IMR-90 (cell line): Measurements from ENCODE around the gene EIF1. TPM values are rescaled to one million over a fixed set of nuclear protein-coding genes. Genes with fewer than 3 reads are reported as not detected.

Source experiments
- ATAC-seq: fragments of 200-7000 bp; cut with Tn5 transposase; 2 replicates; pipeline ENCODE4 v1.9.1; 2020; ENCODE audit warnings: low read depth, mild to moderate bottlenecking, moderate library complexity
- BruUV-seq: library from RNA; stranded (reverse); fragments of 400-500 nt; replicated peaks from 2 replicates; lab custom pipeline; 2021; lab: Mats Ljungman, UMichigan
- CTCF ChIA-PET: fragments of 300-600 bp; formaldehyde crosslinking; extraction: SDS; loops from one replicate; lab custom pipeline; 2021; ENCODE audit warnings: antibody characterized with exemption; lab: Yijun Ruan, JAX
- POLR2A ChIA-PET: fragments of 300-600 bp; sonication (Branson Sonifier 250); formaldehyde crosslinking; loops from one replicate; lab custom pipeline; 2022; ENCODE audit warnings: antibody characterized with exemption; ENCODE audit not compliant: unreplicated experiment; lab: Charles Lee
- DNase-seq: peaks from one replicate; pipeline ENCODE4 v3.0.0; 2013
- H2AFZ ChIP-seq: replicated peaks from 2 replicates; pipeline ENCODE3; 2013; ENCODE audit warnings: low read length, mild to moderate bottlenecking; ENCODE audit not compliant: poor library complexity
- H2AK5ac ChIP-seq: 2 replicates; pipeline ENCODE4 v1.6.1; 2013; ENCODE audit warnings: low read depth, low read length, inconsistent platforms
- H2AK9ac ChIP-seq: replicated peaks from 2 replicates; pipeline ENCODE3; 2013; ENCODE audit warnings: mild to moderate bottlenecking, low read depth, low read length, moderate library complexity; ENCODE audit not compliant: poor library complexity
- H2BK120ac ChIP-seq: 2 replicates; pipeline ENCODE4 v1.6.1; 2013; ENCODE audit warnings: low read depth, low read length, inconsistent platforms
- H2BK15ac ChIP-seq: 3 replicates; pipeline ENCODE4 v1.6.1; 2013; ENCODE audit warnings: low read depth, low read length, inconsistent platforms
- H2BK20ac ChIP-seq: 2 replicates; pipeline ENCODE4 v1.6.1; 2013; ENCODE audit warnings: low read depth, mild to moderate bottlenecking, inconsistent platforms, low read length, moderate library complexity
- H2BK5ac ChIP-seq: 2 replicates; pipeline ENCODE4 v1.6.1; 2013; ENCODE audit warnings: mild to moderate bottlenecking, low read depth, low read length, inconsistent platforms; ENCODE audit not compliant: poor library complexity, severe bottlenecking
- H3K14ac ChIP-seq: replicated peaks from 2 replicates; pipeline ENCODE4 v1.6.1; 2013; ENCODE audit warnings: low read depth, low read length, inconsistent platforms
- H3K18ac ChIP-seq: 2 replicates; pipeline ENCODE4 v1.6.1; 2013; ENCODE audit warnings: low read depth, low read length, control low read depth
- H3K23ac ChIP-seq: 2 replicates; pipeline ENCODE4 v1.6.1; 2013; ENCODE audit warnings: low read depth, low read length, inconsistent platforms
- H3K27ac ChIP-seq: 2 replicates; pipeline ENCODE4 v1.5.1; 2013; ENCODE audit warnings: mild to moderate bottlenecking, control low read depth, low read length; ENCODE audit not compliant: insufficient read depth
- H3K27me3 ChIP-seq: 2 replicates; pipeline ENCODE4 v1.6.1; 2013; ENCODE audit warnings: low read length; ENCODE audit not compliant: control insufficient read depth, insufficient read depth
- H3K36me3 ChIP-seq: 2 replicates; pipeline ENCODE4 v1.6.1; 2013; ENCODE audit warnings: low read length, mixed read lengths; ENCODE audit not compliant: control insufficient read depth, insufficient read depth
- H3K4ac ChIP-seq: 2 replicates; pipeline ENCODE4 v1.6.1; 2013; ENCODE audit warnings: low read depth, low read length, inconsistent platforms
- H3K4me1 ChIP-seq: 2 replicates; pipeline ENCODE4 v1.6.1; 2013; ENCODE audit warnings: low read length, mixed read lengths; ENCODE audit not compliant: control insufficient read depth, insufficient read depth
- H3K4me2 ChIP-seq: 2 replicates; pipeline ENCODE4 v1.6.1; 2013; ENCODE audit warnings: low read depth, mild to moderate bottlenecking, control low read depth, low read length, moderate library complexity
- H3K4me3 ChIP-seq: 2 replicates; pipeline ENCODE4 v1.5.1; 2013; ENCODE audit warnings: low read depth, mild to moderate bottlenecking, control low read depth, low read length, moderate library complexity; ENCODE audit not compliant: insufficient read depth
- H3K56ac ChIP-seq: 2 replicates; pipeline ENCODE4 v1.6.1; 2013; ENCODE audit warnings: low read length, inconsistent platforms; ENCODE audit not compliant: insufficient read depth; ENCODE audit errors: extremely low read depth
- H3K79me1 ChIP-seq, 2 experiments: 2 replicates each; pipeline ENCODE4 v1.6.1; 2013; ENCODE audit warnings: low read length in 2 of 2, inconsistent platforms in 1 of 2, low read depth in 1 of 2
- H3K9ac ChIP-seq: 2 replicates; pipeline ENCODE4 v1.6.1; 2013; ENCODE audit warnings: low read depth, low read length, control low read depth
- H3K9me1 ChIP-seq: 2 replicates; pipeline ENCODE4 v1.6.1; 2013; ENCODE audit warnings: low read length, inconsistent platforms; ENCODE audit not compliant: insufficient read depth
- H3K9me3 ChIP-seq: 2 replicates; pipeline ENCODE4 v1.6.1; 2013; ENCODE audit warnings: low read length; ENCODE audit not compliant: control insufficient read depth, insufficient read depth
- H4K20me1 ChIP-seq: 2 replicates; pipeline ENCODE4 v1.6.1; 2013; ENCODE audit warnings: low read length, inconsistent platforms; ENCODE audit not compliant: insufficient read depth
- H4K5ac ChIP-seq: 2 replicates; pipeline ENCODE4 v1.6.1; 2013; ENCODE audit warnings: mild to moderate bottlenecking, low read depth, low read length, control low read depth
- H4K8ac ChIP-seq, 2 experiments: 2 replicates each; pipeline ENCODE4 v1.6.1; 2013; ENCODE audit warnings: low read depth in 2 of 2, low read length in 2 of 2, control low read depth in 1 of 2, inconsistent platforms in 1 of 2
- H4K91ac ChIP-seq: 2 replicates; pipeline ENCODE4 v1.6.1; 2013; ENCODE audit warnings: low read depth, low read length, inconsistent platforms; ENCODE audit not compliant: insufficient read depth
- BHLHE40 ChIP-seq: fragments of 150-350 bp; IDR thresholded peaks from 2 replicates; pipeline ENCODE4 v1.6.1; 2016; ENCODE audit warnings: mild to moderate bottlenecking, low read depth, low read length
- CEBPB ChIP-seq: IDR thresholded peaks from 2 replicates; pipeline ENCODE4 v1.6.1; 2012; ENCODE audit warnings: low read depth, low read length, improper control_type of control experiment
- CHD1 ChIP-seq: IDR thresholded peaks from 2 replicates; pipeline ENCODE4 v1.6.1; 2012; ENCODE audit warnings: low read depth, low read length, improper control_type of control experiment
- FOS ChIP-seq: fragments of 150-350 bp; IDR thresholded peaks from 2 replicates; pipeline ENCODE4 v1.6.1; 2016; ENCODE audit warnings: low read depth, low read length
- MAFK ChIP-seq: IDR thresholded peaks from 2 replicates; pipeline ENCODE4 v1.6.1; 2012; ENCODE audit warnings: low read depth, low read length, improper control_type of control experiment
- MAZ ChIP-seq: IDR thresholded peaks from 2 replicates; pipeline ENCODE4 v1.6.1; 2012; ENCODE audit warnings: low read depth, mild to moderate bottlenecking, low read length, improper control_type of control experiment, moderate library complexity, borderline replicate concordance
- MXI1 ChIP-seq: IDR thresholded peaks from 2 replicates; pipeline ENCODE4 v1.6.1; 2012; ENCODE audit warnings: low read depth, mild to moderate bottlenecking, low read length, moderate library complexity, borderline replicate concordance
- NFE2L2 ChIP-seq: fragments of 150-350 bp; IDR thresholded peaks from 2 replicates; pipeline ENCODE4 v1.6.1; 2016; ENCODE audit warnings: low read depth, mild to moderate bottlenecking, low read length
- RAD21 ChIP-seq: IDR thresholded peaks from 2 replicates; pipeline ENCODE4 v1.6.1; 2012; ENCODE audit warnings: low read length, improper control_type of control experiment
- RCOR1 ChIP-seq: IDR thresholded peaks from 2 replicates; pipeline ENCODE4 v1.6.1; 2012; ENCODE audit warnings: mild to moderate bottlenecking, low read length, improper control_type of control experiment; ENCODE audit not compliant: insufficient replicate concordance
- RFX5 ChIP-seq: IDR thresholded peaks from 2 replicates; pipeline ENCODE4 v1.8.0; 2012; ENCODE audit warnings: low read depth, mild to moderate bottlenecking, low read length, moderate library complexity
- SMC3 ChIP-seq: fragments of 150-350 bp; IDR thresholded peaks from 2 replicates; pipeline ENCODE4 v1.6.1; 2016; ENCODE audit warnings: low read depth, mild to moderate bottlenecking, antibody characterized with exemption, low read length, moderate library complexity
- WGBS, 2 experiments: methylation state at CpG; one replicate each; pipeline versions ENCODE4 v1.1.5 to v1.1.7; 2013; ENCODE audit warnings: missing lambda C conversion rate in 2 of 2; ENCODE audit not compliant: insufficient read length in 1 of 2; ENCODE audit errors: extremely low coverage in 2 of 2; 5-methylcytosine and 5-hydroxymethylcytosine counted together
- dilution Hi-C: fragments of 300-500 bp; cut with HindIII; formaldehyde crosslinking; loops from one replicate; pipeline ENCODE4 v1.14.3; 2018; ENCODE audit warnings: low sequenced_read_pairs; ENCODE audit not compliant: unreplicated experiment
- in situ Hi-C: fragments of 300-500 bp; cut with MboI; formaldehyde crosslinking; loops from 3 replicates; pipeline ENCODE4 v1.14.3; 2019; ENCODE audit warnings: low sequenced_read_pairs, inconsistent platforms, mixed read lengths
- intact Hi-C: fragments of 100-400 bp; cut with micrococcal nuclease; formaldehyde crosslinking; loops from 2 replicates; pipeline ENCODE4 v1.10.0; 2022
- polyA plus RNA-seq, 3 experiments: library from polyadenylated mRNA; depleted of rRNA; stranded (reverse); fragments of >200 nt; gene quantifications; 2 replicates each; pipeline ENCODE4 v1.2.3, GENCODE V29; 2012; ENCODE audit warnings: low replicate concordance in 1 of 3
- total RNA-seq: library from RNA; depleted of rRNA; stranded (reverse); fragments of >200 nt; gene quantifications from 2 replicates; pipeline ENCODE4 v1.2.3, GENCODE V29; 2012
- TF ChIP-seq, protein P1 (sequence below): conservative IDR thresholded peaks from 2 replicates; pipeline ENCODE4 v1.5.1; 2012; ENCODE audit warnings: mild to moderate bottlenecking, low read depth, low read length, improper control_type of control experiment
- TF ChIP-seq, protein P2 (sequence below): fragments of 150-350 bp; IDR thresholded peaks from 2 replicates; pipeline ENCODE4 v1.6.1; 2016; ENCODE audit warnings: low read depth, mild to moderate bottlenecking, low read length, moderate library complexity, borderline replicate concordance
- TF ChIP-seq, protein P3 (sequence below): fragments of 150-350 bp; IDR thresholded peaks from 2 replicates; pipeline ENCODE4 v1.6.1; 2017; ENCODE audit warnings: mild to moderate bottlenecking, antibody characterized with exemption, low read length, low read depth

Gene EIF1
- total and polyA plus RNA-seq, 2 of the 4 experiments (the other 2 are of a cell fraction), result 89.4 to 381 TPM

DNA sequence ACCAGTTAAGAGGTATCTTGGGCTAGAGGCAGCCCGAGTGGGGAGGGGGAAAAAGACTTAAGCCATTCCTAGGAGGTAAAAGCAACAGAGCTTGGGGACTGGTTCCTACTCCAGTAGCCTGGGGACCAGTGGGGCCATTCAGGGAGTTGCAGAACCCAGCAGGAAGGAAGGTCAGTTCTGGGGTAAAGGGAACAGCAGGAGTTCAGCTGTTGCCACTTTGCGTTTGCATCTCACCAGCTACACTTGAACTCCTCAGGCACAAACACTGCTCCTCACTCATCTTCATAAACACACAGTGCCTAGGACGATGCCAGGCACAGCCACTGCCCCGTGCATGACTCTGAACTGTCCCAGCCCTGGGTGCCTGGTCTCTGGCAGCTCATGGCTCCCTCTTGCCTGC, 41.8 kb downstream of the EIF1 start:
- ATAC-seq (no peak), DNase-seq (no peak)
- H2BK5ac ChIP-seq, result no peak overlapping the region
- no peaks in the 10 kb centered on the region for H3K36me3 ChIP-seq
- no peaks in the 10 kb centered on the region for H4K20me1 ChIP-seq
- no peaks in the 10 kb centered on the region for H3K9me3 ChIP-seq
- BruUV-seq, result no TSS peak
- no peak overlapping the region for H3K4me3 ChIP-seq
- no peak overlapping the region for H3K23ac ChIP-seq
- no peak overlapping the region for H2AK9ac ChIP-seq
- H3K27me3 ChIP-seq, result peaks cover 54% of the 10 kb centered on the region
- H4K91ac ChIP-seq, result no peak overlapping the region
- in situ Hi-C loops (loop anchor here (10.0 kb wide), 1 partner anchor 234 kb away; the partner anchor contains the start of gene CNP), dilution Hi-C loops (no loop called here), intact Hi-C loops (no loop called here)
- H3K4me2 ChIP-seq, result no peak overlapping the region
- H3K4ac ChIP-seq, result no peak overlapping the region
- no peaks in the 10 kb centered on the region for H3K4me1 ChIP-seq
- no peak overlapping the region for H4K5ac ChIP-seq
- no peak overlapping the region for H2AFZ ChIP-seq
- no peak overlapping the region for H2BK20ac ChIP-seq
- POLR2A ChIA-PET, result no interaction called here
- no peak overlapping the region for H3K27ac ChIP-seq
- H3K18ac ChIP-seq, result no peak overlapping the region
- H3K9me1 ChIP-seq, result no peaks in the 10 kb centered on the region
- no peak overlapping the region for H2BK15ac ChIP-seq
- no peak overlapping the region for H4K8ac ChIP-seq
- H3K9ac ChIP-seq, result no peak overlapping the region
- 17% methylated on average over 1 of the region's 4 CpGs; no CpG with 5 or more reads in 1 of the 2 experiments for WGBS, 2 experiments
- H3K56ac ChIP-seq, result no peak overlapping the region
- no peak overlapping the region for H2AK5ac ChIP-seq
- CTCF ChIA-PET, result no interaction called here
- TF ChIP-seq, protein P1, sequence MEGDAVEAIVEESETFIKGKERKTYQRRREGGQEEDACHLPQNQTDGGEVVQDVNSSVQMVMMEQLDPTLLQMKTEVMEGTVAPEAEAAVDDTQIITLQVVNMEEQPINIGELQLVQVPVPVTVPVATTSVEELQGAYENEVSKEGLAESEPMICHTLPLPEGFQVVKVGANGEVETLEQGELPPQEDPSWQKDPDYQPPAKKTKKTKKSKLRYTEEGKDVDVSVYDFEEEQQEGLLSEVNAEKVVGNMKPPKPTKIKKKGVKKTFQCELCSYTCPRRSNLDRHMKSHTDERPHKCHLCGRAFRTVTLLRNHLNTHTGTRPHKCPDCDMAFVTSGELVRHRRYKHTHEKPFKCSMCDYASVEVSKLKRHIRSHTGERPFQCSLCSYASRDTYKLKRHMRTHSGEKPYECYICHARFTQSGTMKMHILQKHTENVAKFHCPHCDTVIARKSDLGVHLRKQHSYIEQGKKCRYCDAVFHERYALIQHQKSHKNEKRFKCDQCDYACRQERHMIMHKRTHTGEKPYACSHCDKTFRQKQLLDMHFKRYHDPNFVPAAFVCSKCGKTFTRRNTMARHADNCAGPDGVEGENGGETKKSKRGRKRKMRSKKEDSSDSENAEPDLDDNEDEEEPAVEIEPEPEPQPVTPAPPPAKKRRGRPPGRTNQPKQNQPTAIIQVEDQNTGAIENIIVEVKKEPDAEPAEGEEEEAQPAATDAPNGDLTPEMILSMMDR, result no peak
- TF ChIP-seq MAZ, result no peak
- TF ChIP-seq FOS, result no peak
- no peak for TF ChIP-seq MAFK
- no peak for TF ChIP-seq SMC3
- no peak for TF ChIP-seq CEBPB
- TF ChIP-seq RFX5, result no peak
- TF ChIP-seq, protein P2, sequence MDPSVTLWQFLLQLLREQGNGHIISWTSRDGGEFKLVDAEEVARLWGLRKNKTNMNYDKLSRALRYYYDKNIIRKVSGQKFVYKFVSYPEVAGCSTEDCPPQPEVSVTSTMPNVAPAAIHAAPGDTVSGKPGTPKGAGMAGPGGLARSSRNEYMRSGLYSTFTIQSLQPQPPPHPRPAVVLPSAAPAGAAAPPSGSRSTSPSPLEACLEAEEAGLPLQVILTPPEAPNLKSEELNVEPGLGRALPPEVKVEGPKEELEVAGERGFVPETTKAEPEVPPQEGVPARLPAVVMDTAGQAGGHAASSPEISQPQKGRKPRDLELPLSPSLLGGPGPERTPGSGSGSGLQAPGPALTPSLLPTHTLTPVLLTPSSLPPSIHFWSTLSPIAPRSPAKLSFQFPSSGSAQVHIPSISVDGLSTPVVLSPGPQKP, result no peak
- TF ChIP-seq RCOR1, result no peak
- TF ChIP-seq NFE2L2, result no peak
- TF ChIP-seq MXI1, result no peak
- no peak for TF ChIP-seq BHLHE40
- no peak for TF ChIP-seq RAD21
- TF ChIP-seq, protein P3, sequence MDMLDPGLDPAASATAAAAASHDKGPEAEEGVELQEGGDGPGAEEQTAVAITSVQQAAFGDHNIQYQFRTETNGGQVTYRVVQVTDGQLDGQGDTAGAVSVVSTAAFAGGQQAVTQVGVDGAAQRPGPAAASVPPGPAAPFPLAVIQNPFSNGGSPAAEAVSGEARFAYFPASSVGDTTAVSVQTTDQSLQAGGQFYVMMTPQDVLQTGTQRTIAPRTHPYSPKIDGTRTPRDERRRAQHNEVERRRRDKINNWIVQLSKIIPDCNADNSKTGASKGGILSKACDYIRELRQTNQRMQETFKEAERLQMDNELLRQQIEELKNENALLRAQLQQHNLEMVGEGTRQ, result no peak
- TF ChIP-seq CHD1, result no peak
- H3K79me1 ChIP-seq, result no peaks in the 10 kb centered on the region
- H2BK120ac ChIP-seq, result no peak overlapping the region
- H3K14ac ChIP-seq, result no peak overlapping the region
